Measurements from ENCODE around the gene CCNY. TPM values are rescaled to one million over a fixed set of nuclear protein-coding genes. Genes with fewer than 3 reads are reported as not detected.

Gene CCNY
- total RNA-seq, 1 experiment from 2014 or later: 122 TPM

DNA sequence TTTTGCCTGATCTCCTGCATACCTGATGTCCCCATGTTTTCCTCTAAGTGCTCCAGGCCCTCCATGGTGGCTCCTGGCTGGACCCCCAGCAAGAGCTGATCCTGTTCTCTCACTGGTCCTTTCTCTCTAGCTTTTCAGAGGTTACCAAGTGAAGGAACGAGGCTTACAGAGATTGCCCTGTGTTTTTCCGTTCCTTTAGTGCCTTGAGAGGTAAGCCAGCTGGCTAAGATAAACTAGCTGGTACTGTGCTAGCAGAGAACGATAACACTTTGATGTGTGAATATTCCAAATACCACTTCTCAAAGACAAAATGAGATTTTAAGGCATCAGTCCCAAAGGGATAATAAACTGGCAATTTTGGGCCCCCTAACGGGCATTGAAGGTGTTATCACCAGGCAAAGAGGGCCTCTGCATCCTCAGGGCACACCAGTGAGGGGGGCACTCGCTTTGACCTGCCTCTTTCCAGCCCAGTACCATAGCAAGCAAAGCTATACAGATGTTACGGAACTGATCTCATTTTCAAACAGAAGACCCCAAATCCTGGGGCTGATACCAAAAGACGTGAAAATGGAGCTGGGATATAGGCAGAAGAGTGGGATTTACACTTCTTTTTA lies 8.4 kb upstream of the CCNY start:
- no peaks in the 10 kb centered on the region for H3K27me3 Mint-ChIP-seq (ENCODE audit: insufficient read depth, unreplicated experiment)
- BruUV-seq (replicated peaks): no TSS peak
- H3K4me3 Mint-ChIP-seq (ENCODE audit: unreplicated experiment): no peak overlapping the region
- H3K36me3 Mint-ChIP-seq (ENCODE audit: insufficient read depth, unreplicated experiment): peaks cover 19% of the 10 kb centered on the region
- H3K27ac Mint-ChIP-seq (ENCODE audit: unreplicated experiment): no peak overlapping the region
- POLR2A ChIA-PET: no interaction called here
- peaks cover 14% of the 10 kb centered on the region for H3K4me1 Mint-ChIP-seq (ENCODE audit: low read depth, unreplicated experiment)
- peaks cover 14% of the 10 kb centered on the region; the same call in 1 of the 2 replicates for H3K4me1 ChIP-seq
- CTCF ChIA-PET: no interaction called here
- H3K36me3 ChIP-seq (ENCODE audit: control insufficient read depth, insufficient read depth, low read length): peaks cover 1% of the 10 kb centered on the region; the same call in 1 of the 2 replicates
- intact Hi-C loops (cut with micrococcal nuclease; ENCODE audit: unreplicated experiment): no loop called here
- H3K4me3 ChIP-seq (ENCODE audit: low read depth, low read length): no peak overlapping the region
- H3K9me3 ChIP-seq: no peaks in the 10 kb centered on the region
- peaks cover under 1% of the 10 kb centered on the region for H3K9me3 Mint-ChIP-seq (ENCODE audit: unreplicated experiment)
- no peak for DNase-seq
- no peaks in the 10 kb centered on the region for H3K27me3 ChIP-seq (replicated peaks; ENCODE audit: control insufficient read depth, insufficient read depth, low read length)
- TF ChIP-seq, protein P1, sequence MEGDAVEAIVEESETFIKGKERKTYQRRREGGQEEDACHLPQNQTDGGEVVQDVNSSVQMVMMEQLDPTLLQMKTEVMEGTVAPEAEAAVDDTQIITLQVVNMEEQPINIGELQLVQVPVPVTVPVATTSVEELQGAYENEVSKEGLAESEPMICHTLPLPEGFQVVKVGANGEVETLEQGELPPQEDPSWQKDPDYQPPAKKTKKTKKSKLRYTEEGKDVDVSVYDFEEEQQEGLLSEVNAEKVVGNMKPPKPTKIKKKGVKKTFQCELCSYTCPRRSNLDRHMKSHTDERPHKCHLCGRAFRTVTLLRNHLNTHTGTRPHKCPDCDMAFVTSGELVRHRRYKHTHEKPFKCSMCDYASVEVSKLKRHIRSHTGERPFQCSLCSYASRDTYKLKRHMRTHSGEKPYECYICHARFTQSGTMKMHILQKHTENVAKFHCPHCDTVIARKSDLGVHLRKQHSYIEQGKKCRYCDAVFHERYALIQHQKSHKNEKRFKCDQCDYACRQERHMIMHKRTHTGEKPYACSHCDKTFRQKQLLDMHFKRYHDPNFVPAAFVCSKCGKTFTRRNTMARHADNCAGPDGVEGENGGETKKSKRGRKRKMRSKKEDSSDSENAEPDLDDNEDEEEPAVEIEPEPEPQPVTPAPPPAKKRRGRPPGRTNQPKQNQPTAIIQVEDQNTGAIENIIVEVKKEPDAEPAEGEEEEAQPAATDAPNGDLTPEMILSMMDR (IDR thresholded peaks at IDR 0.05; ENCODE audit: insufficient read depth in 1 of 2, low read depth in 1 of 2, low read length in 1 of 2, severe bottlenecking in 1 of 2, unreplicated experiment in 1 of 2): no peak

DNA sequence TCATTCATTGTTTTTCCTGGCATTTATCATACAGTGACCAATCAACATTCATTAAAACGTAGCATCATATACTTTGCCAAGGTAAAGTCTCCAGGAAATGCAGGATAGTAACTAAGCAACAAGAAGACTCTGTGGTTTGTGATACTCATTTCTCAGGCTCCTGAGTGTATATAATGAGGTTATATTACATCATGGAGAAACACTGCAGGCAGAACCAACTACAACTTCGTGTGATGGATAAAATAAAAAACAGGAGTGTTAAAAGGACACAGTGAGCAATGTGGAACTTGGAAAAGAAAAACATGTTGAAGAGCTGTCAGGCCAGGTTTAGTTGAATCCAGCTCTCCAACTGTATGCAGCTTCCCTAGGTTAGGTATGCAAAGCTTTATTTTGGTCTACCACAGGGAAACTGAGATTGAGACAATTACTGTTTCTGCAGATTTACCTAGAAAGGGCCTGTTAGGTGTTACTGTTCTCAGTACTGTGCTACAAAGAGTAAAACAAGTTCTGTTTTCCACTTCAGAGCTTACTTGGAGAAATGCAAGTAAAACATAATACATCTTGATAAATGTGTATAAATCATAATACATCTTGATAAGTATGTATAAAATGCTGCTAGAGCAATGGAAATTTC lies 7.8 kb upstream of the CCNY start:
- Histone ChIP-seq H3K4me1 (peaks cover 19% of the 10 kb centered on the region; the same call in 1 of the 2 replicates), H3K9me3 (no peaks in the 10 kb centered on the region), H3K4me3 (ENCODE audit: low read depth, low read length) (no peak overlapping the region), H3K27me3 (replicated peaks; ENCODE audit: control insufficient read depth, insufficient read depth, low read length) (no peaks in the 10 kb centered on the region), H3K36me3 (ENCODE audit: control insufficient read depth, insufficient read depth, low read length) (peaks cover 1% of the 10 kb centered on the region; the same call in 1 of the 2 replicates)
- ChIA-PET CTCF (no interaction called here), POLR2A (no interaction called here)
- BruUV-seq (replicated peaks): no TSS peak
- no peak for DNase-seq
- no peak overlapping the region for H3K27ac Mint-ChIP-seq (ENCODE audit: unreplicated experiment)
- no peak overlapping the region for H3K4me3 Mint-ChIP-seq (ENCODE audit: unreplicated experiment)
- TF ChIP-seq, protein P1 (IDR thresholded peaks at IDR 0.05; ENCODE audit: insufficient read depth in 1 of 2, low read depth in 1 of 2, low read length in 1 of 2, severe bottlenecking in 1 of 2, unreplicated experiment in 1 of 2): no peak
- intact Hi-C loops (cut with micrococcal nuclease; ENCODE audit: unreplicated experiment): no loop called here
- H3K9me3 Mint-ChIP-seq (ENCODE audit: unreplicated experiment): peaks cover 7% of the 10 kb centered on the region
- peaks cover 21% of the 10 kb centered on the region for H3K4me1 Mint-ChIP-seq (ENCODE audit: low read depth, unreplicated experiment)
- no peaks in the 10 kb centered on the region for H3K27me3 Mint-ChIP-seq (ENCODE audit: insufficient read depth, unreplicated experiment)
- H3K36me3 Mint-ChIP-seq (ENCODE audit: insufficient read depth, unreplicated experiment): peaks cover 24% of the 10 kb centered on the region

DNA sequence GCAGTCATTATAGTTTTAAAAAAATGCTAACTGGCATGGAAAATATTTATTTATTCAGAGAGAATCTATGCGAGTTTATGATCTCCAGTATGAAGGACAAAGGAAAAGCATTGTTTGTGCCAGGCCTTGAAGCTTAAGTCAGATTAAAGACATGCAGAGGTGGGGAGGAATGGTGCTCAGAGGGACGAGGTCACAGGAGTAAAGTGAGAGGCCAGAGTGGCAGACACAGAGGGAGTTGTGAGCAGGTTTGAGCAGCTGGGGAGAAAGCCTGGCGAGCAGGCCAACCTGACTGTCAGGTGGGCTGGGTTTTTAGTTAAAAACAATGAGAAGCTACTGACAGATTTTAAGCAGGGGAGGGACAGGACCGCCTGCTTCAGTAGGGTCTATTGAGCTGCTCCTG lies 6.8 kb upstream of the CCNY start:
- H3K4me3 ChIP-seq (ENCODE audit: low read depth, low read length): no peak overlapping the region
- H3K27me3 ChIP-seq (replicated peaks; ENCODE audit: control insufficient read depth, insufficient read depth, low read length): no peaks in the 10 kb centered on the region
- H3K4me1 ChIP-seq: peaks cover 22% of the 10 kb centered on the region; the same call in 1 of the 2 replicates
- Mint-ChIP-seq H3K4me3 (ENCODE audit: unreplicated experiment) (no peak overlapping the region), H3K27me3 (ENCODE audit: insufficient read depth, unreplicated experiment) (no peaks in the 10 kb centered on the region), H3K4me1 (ENCODE audit: low read depth, unreplicated experiment) (peaks cover 30% of the 10 kb centered on the region), H3K36me3 (ENCODE audit: insufficient read depth, unreplicated experiment) (peaks cover 24% of the 10 kb centered on the region), H3K9me3 (ENCODE audit: unreplicated experiment) (peaks cover 11% of the 10 kb centered on the region), H3K27ac (ENCODE audit: unreplicated experiment) (no peak overlapping the region)
- H3K36me3 ChIP-seq (ENCODE audit: control insufficient read depth, insufficient read depth, low read length): peaks cover 1% of the 10 kb centered on the region; the same call in 1 of the 2 replicates
- no peaks in the 10 kb centered on the region for H3K9me3 ChIP-seq
- intact Hi-C loops (cut with micrococcal nuclease; ENCODE audit: unreplicated experiment): no loop called here
- ChIA-PET CTCF (no interaction called here), POLR2A (no interaction called here)
- BruUV-seq (replicated peaks): no TSS peak
- DNase-seq: no peak
- TF ChIP-seq, protein P1 (IDR thresholded peaks at IDR 0.05; ENCODE audit: insufficient read depth in 1 of 2, low read depth in 1 of 2, low read length in 1 of 2, severe bottlenecking in 1 of 2, unreplicated experiment in 1 of 2): no peak

All from Caco-2 (cell line).